NCI-H2171 (cell line): Measurements from ENCODE around the gene B4GALT6.

ENCODE experiments used
- DNase-seq: peaks from one replicate; lab custom pipeline; 2025; lab: John Stamatoyannopoulos, UW

The B4GALT6 gene

DNA sequence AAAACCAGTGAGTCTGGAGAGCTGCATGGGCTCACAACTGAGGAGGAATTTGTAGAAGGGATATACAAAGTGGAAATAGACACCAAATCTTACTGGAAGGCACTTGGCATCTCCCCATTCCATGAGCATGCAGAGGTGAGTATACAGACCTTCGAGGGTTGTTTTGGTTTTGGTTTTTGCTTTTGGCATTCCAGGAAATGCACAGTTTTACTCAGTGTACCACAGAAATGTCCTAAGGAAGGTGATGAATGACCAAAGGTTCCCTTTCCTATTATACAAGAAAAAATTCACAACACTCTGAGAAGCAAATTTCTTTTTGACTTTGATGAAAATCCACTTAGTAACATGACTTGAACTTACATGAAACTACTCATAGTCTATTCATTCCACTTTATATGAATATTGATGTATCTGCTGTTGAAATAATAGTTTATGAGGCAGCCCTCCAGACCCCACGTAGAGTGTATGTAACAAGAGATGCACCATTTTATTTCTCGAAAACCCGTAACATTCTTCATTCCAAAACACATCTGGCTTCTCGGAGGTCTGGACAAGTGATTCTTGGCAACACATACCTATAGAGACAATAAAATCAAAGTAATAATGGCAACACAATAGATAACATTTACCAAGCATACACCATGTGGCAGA lies 89.1 kb downstream of the B4GALT6 start:
- DNase-seq, result no peak

DNA sequence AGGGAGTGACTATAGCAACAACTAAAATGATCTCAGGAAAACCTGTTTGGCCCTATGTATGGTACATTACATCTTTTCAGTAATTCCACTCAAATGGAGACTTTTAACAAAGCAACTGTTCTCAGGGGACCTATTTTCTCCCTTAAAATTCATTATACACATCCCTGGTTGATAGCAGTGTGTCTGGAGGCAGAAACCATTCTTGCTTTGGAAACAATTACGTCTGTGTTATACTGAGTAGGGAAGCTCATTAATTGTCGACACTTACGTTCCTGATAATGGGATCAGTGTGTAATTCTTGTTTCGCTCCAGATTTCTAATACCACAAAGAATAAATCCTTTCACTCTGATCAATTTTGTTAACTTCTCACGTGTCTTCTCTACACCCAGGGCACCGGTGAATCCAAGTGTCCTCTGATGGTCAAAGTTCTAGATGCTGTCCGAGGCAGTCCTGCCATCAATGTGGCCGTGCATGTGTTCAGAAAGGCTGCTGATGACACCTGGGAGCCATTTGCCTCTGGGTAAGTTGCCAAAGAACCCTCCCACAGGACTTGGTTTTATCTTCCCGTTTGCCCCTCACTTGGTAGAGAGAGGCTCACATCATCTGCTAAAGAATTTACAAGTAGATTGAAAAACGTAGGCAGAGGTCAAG lies 91.7 kb downstream of the B4GALT6 start:
- no peak for DNase-seq

DNA sequence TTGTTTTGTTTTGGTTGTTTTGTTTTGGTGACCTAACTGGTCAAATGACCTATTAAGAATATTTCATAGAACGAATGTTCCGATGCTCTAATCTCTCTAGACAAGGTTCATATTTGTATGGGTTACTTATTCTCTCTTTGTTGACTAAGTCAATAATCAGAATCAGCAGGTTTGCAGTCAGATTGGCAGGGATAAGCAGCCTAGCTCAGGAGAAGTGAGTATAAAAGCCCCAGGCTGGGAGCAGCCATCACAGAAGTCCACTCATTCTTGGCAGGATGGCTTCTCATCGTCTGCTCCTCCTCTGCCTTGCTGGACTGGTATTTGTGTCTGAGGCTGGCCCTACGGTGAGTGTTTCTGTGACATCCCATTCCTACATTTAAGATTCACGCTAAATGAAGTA lies 92.8 kb downstream of the B4GALT6 start, which contains the start of gene TTR:
TSS of gene TTR (plus strand) at position 250 of the 400 bp plus-strand sequence. CDS start at position 276, 26 bp downstream.
- no peak for DNase-seq

DNA sequence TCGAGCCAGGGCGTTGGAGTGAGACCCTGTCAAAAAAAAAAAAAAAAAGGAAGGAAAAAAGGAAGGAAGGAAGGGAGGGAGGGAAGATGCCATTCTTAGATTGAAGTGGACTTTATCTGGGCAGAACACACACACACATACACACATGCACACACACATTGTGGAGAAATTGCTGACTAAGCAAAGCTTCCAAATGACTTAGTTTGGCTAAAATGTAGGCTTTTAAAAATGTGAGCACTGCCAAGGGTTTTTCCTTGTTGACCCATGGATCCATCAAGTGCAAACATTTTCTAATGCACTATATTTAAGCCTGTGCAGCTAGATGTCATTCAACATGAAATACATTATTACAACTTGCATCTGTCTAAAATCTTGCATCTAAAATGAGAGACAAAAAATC lies 93.3 kb downstream of the B4GALT6 start:
- no peak for DNase-seq

DNA sequence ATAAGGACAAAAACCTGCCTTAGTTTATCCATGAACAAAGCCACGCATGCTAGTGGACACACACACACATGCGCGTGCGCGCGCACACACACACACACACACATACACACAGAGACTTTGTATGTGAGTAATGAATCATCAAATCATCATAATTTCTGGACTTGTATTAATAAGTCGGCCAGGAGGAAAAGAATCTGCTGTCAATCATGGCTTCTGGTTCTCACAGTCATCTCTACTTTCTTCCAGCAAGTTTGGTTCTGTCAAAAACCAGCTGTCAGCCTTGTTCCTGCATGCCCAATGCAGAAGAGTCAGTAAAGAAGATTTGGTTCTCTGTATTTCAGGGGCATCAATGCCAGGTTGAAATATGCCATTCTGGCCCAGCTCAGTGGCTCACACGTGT lies 93.8 kb downstream of the B4GALT6 start:
- no peak for DNase-seq

DNA sequence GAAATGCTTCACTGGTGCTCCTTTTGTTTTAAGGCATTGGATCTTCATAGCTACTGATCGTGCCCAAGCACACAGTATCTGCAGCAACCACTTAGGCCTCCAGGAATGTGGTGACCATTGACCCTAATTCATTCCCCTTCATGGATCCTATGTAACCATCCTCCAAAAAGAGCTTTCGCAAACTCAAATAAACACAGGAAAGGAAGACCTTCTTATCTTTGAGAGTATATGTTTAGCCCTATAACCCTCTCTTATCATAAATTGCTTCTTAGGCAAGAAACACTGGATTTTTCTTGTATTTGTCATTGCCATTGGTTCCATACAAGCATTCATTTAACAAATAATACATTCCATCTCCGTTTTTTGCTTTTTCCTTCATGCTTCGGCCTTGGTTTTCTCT lies 96.9 kb downstream of the B4GALT6 start:
- no peak for DNase-seq

DNA sequence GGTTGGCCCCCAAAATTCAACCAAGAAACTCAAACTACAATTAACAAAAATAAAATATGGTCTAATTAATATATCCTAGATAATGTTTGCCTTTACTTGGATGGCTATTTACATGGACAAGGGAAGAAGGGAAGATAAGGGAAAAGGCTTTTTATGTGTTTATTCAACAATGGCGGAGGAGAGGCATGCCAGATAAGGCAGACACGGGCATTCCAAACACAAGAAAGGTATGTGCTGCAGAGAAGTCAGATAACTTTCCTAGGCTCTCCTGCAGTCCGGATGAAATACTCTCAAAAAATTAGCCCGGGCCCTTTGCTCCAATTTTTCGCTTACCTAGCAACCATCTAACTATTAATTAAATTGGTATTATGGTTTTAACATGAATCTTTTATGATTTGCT lies 97.8 kb downstream of the B4GALT6 start:
- no peak for DNase-seq

DNA sequence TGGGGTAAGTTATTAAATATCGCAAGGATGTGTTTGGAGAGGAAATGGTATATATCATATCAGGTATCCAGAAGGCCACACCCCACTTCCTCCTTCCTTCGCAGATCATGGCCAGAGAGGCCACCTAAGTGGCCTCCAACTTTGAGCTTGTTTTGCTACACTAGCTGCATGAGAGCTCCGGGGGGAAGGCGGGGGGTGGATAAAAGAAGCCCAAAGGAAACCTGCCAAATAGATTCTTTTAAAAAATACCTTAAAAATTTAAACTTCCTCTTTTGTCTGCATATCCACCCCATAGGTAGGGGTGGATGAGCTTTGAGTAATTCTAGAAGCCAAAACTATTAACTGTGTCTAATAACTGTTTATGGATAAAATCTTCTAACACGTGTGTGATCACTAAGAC lies 98.4 kb downstream of the B4GALT6 start:
- DNase-seq, result no peak

DNA sequence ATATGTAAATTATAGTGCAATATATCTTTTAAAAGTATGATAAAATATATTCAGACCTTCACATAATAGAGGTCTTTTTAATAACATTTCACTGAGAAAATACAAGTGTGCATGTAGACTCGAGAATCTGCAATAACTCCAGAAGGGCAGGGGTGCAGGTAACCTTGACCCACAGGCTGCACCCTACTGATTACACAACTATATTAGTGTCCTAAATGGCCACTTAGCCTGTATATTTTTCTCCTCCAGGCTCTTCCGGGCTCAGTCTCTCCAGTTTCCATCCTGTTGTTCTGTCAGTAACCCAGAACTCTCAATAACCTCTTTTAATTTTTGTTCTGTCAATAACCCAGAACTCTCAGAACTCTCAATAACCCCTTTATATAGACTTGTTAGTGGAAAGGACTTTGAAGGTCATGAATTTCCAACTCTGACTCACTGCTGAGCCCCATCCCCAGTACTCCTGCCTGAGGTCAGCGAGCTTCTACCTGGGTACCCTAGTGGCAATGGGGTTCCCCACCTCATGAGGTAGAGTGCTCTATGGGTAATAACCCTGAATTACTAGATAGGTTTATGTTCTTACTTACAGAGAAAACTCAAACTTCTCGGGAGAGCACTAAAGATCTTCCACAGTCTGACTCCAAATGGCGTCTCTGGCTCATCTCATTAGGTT lies 101.1 kb downstream of the B4GALT6 start:
- no peak for DNase-seq

DNA sequence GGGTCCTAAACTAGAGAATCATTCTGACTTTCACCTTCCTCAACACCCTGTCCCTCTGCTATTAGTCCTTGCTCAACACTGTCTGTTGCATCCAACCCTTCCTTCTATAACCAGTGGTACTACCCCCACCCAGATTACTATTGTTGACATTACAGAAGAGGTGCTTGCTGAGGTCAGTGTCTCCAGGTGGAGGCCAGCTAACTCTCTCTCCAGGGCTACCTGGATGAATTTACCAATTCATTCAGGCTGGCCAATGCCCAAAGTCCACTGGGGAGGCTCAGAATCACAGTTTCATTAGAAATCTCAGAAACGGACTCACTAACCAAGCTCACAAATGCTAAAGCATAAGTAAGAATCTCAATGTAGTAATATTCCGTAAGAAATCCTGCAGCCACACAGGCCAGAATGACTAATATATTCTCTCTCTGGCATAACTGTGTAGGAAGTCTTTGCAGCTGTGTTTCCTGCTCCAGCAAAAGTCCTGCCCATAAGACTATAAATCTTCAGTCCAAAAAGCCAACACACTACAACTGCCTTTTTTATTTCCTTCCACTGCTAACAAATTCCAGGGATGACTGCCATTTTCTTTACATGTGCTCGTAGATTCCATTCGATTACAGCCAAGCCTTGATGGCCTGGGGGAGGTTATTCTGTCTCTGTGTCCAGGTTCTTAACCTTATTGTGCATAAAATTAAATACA lies 102.7 kb downstream of the B4GALT6 start:
- DNase-seq, result no peak

DNA sequence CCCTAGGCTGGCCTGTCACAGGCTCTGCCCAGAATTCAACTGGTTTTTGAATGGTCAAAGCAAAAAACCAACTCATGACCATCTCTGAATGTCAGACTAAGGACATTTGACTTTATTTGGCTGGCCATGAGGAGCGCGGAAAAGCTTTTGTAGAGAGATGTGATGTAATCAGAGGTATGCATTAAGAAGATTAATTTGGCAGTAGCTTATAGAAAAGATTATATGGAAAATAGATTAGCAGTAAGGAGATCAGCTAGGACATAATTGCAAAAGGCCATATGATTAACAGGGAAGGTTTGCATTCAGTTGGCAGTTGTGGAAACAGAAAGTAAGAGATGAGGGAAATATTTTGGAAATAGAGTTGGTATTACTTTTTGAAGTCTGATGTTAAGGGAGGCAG lies 105.0 kb downstream of the B4GALT6 start:
- no peak for DNase-seq

DNA sequence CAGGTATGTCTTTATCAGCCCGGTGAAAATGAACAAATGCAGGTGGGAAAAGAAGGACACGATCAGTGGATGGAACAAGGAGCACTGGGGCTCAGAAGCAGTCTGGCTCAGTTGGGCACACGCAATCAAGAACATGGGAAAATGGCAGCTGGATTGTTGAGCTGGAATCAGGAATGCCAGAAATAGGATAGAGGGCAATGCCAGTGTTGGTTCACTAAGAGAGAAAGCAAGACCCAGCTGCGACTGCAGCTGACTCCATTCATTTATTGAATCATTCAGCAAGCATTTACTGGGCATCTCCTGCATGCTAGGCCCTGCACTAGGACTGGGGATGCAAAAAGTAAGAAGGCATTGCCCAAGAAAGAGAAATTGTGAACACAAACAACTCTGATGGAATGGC lies 106.3 kb downstream of the B4GALT6 start:
- no peak for DNase-seq

DNA sequence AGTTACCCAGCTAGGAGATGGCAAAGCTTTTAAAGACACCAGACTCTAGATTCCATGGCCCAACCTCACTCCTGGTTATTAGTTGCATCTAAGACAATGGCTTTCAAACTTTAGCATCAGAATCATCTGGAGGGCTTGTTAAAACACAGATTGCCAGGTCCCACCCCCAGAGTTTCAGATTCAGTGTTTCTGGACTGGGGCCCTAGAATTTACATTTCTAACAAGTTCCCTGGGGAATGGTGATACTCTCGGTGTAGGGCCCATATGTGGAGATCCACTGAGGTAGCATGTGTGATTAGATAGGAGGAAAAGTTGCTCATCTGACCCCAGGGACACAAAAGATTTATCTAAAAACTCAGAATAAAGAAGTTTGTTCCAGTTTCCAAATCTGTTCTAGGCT lies 107.2 kb downstream of the B4GALT6 start:
- DNase-seq, result no peak

DNA sequence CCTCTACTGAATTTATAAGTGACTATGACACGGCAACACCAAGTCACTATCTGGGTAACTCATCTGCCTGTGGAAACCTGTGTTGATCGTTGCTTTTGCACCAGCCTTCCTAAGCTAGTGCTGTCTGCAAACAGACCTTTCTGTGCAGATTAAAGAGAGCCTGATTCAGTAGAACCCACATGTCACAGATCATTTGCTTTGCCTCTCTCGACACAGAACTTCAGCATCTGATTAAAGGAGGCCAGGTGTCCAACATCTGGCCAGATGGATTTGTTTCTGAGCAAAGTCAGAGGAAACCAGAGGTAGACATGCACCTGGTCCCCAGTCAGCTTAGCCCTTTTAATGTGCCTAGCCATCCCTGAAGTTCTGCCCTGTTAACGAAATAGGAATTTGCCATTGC lies 107.7 kb downstream of the B4GALT6 start:
- no peak for DNase-seq

DNA sequence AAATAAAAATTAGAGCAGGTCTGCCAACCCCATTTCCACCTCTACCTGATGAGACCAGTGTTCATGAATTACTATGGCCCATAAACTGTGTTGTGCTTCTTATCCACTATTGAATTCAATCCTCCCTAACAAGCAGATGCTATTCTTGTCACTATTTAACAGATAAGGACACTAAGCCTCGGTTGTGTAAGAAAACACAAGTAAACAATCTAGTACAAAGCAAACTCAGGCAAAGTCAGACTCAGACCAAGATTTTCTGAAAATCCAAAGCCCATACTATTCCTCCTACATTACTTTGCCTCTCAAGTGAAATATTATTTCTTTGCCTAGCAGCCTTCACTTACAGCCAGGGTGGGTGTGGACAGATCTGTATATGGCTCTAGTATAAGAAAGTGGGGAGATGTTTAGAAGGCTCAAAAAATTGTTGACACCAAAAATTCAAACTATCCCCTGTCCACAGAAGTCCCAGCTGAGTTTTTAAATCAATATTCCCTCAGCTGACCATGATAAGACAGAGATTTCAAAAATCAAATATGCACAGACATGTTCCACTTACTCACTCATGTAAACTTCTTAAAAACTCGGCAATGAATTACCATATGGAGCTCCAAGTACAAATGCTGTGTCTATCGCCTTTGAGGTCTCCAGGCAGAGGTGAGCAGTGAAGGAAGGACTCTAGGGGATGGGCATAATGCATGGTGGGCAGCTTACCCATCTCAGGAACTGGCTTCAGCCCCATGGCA lies 108.7 kb downstream of the B4GALT6 start:
- no peak for DNase-seq

DNA sequence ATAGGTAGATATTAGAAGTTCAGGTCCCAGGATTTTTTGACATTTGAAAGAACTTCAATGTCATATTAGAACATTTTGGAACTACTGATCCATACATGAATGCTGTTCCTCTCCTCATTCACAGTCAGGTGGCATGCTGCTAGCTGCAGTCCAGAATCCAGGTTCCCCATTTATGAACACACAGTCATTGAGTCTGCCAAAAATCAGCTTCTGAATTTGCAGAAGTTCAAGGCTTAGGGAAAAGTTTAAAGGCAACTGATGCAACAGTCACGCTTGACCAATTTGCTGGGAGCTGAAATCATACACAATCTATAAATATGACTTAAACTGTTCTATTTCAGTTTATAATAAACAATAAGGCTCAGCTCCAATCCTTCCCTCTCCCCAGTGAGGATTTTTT lies 110.0 kb downstream of the B4GALT6 start:
- DNase-seq, result no peak
